Right hindlimb (tissue), 1 donor: ENCODE results near the gene POU2AF3.

Source experiments
- DNase-seq: peaks from one replicate; pipeline ENCODE4 v3.0.0-alpha.2; 2018

Gene POU2AF3

DNA sequence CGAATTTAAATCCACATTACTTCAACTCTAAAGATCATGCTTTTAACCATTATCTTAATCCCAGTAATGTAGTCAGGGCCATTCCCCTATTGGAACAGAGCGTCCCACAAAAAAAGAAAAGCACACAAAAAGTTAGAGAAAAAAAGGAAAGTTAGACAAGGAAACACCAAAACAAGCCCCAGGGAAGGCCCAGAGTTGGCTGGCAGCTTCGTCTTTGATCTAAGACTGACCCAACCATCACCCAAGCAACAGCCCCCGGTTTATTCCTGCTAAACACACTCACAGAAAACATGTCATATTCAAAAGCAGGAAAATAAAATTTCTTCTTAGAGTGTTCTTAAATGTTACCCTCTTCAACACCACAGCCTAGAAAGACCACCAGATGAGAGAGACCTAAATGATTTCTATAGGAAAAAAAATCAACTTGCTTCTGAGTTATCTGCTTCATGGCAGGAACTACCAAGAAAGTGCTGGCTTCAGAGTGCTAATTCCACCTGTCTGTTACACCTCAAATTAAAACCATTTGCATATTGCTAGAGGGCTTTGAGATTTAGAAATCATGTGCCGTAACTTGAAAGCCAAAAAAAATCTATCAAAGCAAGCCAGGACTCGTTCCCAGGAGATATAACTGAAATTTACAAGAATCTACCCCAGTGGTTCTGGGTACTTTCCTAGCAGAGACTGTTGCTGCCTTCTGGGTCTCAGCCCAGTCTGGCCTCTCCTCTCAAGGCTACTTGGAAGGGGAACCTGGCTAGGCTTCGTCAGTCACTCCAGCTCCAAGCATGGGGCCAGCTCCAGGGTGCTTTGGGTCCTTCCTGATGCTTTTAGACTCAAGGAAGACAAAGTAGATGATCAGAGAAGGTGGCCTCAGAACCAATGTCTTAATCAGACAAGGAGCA lies 31.2 kb downstream of the POU2AF3 start:
- no peak for DNase-seq

DNA sequence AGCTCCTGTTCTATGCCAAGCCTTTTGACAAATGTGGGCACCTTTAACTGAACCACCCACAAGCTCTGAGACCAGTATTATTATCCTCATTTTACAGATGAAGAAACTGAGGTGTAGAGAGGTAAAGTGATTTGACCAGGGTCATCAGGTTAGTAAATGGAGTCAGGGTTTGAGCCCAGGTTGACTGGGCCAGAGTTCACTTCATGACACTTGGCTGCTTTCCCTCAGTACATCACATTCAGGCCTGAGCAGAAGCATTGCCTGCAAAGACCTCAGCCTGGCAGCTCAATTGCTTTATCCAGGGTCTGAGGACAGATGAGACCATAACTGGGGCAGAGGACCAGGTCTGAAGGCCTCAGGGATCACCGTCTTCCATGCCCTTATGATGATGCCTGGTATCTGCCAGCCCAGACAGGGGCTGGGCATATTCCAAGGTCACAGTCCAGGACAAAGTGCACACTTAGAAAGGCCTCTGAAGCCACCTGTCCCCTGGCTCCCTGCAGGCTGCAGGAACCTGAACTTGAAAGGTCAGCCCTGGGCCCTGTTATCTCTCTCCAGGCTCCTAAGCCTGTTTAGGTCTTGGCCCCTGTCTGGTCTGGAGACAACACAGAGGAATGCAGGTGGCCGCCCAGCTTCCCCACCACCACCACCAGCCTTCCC lies 32.0 kb downstream of the POU2AF3 start:
- DNase-seq: no peak

GRCh38 chr11:111331711-111332479 lies 33.5 kb downstream of the POU2AF3 start:
- no peak for DNase-seq

GRCh38 chr11:111334532-111335502 lies 36.5 kb downstream of the POU2AF3 start:
- DNase-seq: no peak

- DNase-seq: no peak
Observed at GRCh38 chr11:111335549-111335948, 37.2 kb downstream of the POU2AF3 start.

- no peak for DNase-seq
Observed at GRCh38 chr11:111336062-111336461, 37.7 kb downstream of the POU2AF3 start.

DNA sequence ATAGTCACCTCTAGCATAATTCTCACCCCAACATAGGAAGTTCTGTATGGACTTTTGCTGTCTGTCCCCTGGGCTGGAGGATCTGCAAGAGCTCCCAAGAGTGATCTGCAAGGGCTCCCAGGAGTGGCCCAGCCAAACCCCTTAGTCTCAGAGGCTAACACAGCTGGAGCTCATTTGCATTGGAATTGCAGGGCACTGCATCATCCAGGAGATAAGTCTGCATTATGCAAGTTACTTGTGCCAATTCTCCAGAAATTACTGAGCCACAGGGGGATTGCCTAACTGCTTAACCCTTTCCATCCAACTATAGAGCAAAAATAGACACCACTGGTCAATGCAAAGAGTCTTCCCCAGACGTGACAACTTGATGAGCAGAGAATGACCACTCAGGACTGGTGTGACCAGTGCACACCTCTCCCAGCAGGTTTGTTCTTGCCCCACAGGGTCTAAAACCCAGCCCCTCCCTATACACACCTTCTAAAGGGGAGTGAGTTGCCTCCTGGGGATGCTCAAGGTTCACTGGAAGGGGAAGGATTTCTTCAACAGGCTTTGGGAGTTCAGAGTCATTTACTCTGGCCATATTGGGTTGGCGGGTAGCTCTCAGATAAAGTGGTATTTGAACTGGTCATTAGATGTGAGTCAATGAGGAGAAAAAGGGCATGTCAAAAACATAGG lies 38.4 kb downstream of the POU2AF3 start:
- no peak for DNase-seq

- DNase-seq: no peak
Observed at GRCh38 chr11:111339758-111340388, 41.5 kb downstream of the POU2AF3 start.

DNA sequence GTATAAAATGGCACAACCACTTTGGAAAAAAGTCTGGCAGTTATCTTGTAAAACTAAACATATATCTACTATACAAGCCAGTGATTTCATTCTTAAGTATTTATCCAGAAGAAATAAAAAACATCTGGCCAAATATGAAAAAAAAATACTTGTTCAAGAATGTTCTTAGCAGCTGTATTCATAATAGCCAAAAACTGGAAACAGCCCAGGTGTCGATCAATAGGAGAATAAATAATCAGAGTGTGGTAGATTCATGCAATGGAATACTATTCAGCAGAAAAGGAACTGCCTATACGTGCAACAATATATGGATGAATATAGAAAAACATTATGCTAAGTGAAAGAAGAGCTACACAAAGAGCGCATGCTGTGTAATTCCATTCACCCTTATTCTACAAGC lies 44.0 kb downstream of the POU2AF3 start:
- no peak for DNase-seq

GRCh38 chr11:111344032-111344431 lies 45.7 kb downstream of the POU2AF3 start:
- peak; percentile 82 for DNase-seq

DNA sequence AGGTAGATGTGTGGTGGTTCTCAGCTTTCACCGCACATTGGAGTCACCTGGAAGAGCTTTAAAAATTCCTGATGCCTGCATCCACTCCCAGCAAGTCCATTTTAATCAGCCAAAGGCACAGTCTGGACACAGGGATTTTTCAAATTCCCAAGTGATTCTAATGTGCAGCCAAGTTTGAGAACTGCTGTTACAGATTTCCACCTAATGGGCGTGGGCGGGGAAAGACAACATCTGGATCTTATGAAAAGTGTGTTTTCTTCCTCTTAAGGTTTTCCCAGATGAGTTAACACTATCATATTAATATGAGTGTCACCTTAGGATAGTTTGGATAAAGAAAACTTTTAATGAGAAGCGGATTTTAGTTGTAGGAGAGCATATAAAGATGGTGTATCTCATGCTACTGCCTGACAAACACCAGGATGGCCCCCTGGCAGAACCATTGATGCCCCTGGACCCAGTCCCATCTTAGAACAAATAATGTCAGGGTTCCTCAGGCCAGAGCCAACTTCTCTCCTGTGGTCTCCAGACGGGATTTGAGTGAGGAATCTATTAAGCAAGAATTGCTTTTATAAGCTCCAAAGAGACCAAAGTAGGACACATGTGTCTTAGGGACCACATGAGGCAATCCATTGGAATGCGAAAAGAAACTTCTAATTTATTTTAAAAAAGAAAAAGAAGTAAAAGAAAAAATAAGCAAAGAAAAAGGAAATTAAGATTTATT lies 48.8 kb downstream of the POU2AF3 start:
- DNase-seq: no peak

DNA sequence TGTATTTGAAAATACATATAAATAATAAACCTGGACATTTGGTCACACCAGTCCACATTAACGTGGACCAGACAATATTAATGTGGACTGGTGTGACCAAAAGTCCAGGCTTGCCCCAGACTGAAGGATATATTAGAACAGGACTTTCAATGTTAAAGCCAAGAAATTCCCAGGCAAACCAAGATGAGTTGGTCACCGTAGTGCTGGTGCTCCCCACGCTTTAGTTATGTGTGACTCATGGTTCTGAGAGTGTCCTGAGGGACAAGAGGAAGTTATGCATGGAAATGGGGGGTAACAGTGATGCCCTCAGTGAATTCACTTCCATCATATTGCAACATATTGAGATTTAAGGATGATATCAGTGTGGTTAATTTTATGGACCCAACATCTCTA lies 49.4 kb downstream of the POU2AF3 start:
- no peak for DNase-seq

DNA sequence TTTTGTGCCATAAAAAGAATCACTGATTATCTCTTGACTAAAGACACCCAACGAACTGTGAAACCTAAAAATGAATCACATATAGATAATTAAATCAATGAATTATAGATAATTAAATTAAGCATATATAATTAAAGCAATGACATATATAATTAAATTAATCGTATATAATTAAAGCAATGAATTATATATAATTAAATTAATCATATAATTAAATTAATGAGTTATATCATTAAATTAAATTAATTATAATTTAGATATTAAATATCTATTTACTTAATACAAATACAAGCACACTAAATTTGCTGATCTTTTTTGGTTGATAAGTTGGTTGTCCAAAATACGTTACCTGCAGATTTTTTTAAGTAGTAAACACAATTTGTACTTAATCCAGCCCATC lies 49.8 kb downstream of the POU2AF3 start:
- DNase-seq: no peak

- DNase-seq: no peak
Observed at GRCh38 chr11:111349191-111349695, 50.9 kb downstream of the POU2AF3 start.

DNA sequence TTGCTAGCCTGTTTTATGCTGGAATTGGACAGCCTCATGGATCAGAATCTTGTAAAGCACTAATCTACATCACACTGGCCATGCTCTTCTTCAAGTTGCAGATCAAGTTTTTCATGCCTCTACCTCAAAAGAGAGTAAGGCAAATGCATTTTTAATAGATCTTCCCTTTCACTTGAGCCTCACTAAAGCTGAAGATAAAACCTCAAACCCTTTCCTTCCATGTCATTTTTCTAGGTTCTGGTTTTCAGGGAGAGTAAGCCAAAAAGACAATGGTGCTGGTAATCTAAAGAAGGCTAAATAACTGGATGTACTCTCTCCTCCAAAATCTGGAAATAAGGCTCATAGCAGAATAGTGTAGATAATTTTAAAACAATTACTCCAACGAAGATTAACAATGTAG lies 52.5 kb downstream of the POU2AF3 start:
- DNase-seq: no peak

DNA sequence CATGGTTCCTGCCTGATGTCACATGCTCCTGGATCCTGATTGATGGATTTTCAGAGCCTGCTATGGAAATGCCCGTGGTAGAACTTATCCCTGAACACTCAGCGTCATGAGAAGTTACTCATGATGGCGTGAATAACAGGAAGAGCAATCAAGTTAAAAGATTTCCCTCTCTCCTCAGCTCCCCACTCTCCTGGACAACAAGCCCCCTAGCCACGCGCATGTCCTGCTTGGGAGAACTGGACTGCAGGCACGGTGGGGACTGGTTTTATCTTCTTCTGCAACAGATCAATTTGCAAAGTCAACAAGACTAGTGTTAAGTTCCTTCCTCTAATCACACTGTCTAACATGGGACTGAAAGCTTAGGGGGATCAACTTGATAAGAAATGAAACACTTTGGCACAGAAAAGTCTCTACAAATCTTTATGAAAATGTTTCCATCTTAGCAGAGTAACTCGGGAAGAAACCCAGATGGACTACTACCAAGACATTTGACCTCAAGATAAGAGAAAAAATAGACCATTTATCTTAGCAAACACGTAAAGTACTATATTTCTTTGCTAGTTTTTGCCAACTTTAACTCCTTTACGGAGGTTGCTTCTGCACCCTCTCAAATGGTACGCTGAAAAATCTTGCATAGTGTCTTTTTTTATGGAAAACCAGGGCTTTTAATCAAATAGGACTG lies 53.2 kb downstream of the POU2AF3 start:
- DNase-seq: no peak

DNA sequence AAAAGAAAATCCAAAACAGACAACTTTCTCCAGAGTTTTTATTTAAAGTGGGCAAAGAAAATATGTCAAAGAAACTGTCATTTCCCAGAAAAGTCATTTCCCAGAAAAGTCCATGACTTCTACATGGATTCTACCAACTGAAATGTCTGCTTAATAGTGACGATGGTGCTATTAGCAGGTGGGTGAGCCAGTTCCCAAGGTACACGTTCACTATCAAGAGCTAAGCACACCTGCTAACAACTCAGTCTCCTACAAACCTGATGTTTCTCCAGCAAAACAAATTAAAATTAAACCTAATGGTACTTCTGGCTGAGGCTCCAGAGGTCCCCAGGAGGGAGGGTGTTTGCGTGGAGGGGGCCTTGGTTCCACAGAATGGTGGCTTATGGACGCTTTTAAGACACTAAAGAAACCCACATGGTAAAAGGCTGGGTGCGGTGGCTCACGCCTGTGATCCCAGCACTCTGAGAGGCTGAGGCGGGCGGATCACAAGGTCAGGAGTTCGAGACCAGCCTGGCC lies 53.9 kb downstream of the POU2AF3 start:
- no peak for DNase-seq

DNA sequence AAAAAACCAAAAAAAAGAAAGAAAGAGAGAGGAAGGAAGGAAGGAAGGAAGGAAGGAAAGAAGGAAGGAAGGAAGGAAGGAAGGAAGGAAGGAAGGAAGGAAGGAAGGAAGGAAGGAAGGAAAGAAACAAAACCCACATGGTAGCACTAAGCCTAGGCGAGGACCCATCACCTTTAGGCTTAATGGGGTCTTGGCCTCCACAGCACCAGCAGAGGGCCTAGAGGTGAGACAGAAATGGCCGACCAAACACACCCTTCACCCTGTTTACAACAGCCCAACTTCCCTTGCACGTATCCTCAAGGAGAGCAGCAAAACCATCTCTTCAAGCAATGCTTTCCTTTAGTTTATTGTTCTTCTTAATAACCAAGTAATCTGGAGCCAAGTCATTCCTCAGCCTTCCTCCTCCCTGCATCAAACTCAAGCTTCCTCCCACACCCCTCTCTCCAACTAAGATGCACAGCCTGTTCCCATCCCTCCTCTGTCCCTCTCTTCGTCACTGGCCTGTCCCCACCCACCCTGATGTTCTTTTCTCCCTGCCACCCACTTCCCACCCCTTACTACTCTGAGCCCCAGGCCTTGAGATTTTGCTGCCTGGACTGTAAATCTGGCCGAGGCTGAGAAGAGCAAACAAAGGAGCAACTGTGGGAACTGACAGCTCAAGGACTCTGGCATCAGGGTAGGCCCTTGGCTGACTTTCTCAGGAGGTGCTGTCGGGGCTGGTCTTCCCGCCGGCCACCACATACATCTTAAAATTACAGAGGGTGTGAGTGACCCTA lies 54.8 kb downstream of the POU2AF3 start:
- peak; percentile 42 for DNase-seq
